HUDEP-2 (cell line): Measurements from ENCODE around the gene COMMD1.
"Not testable (repeated sequence)": the region's sequence is repeated elsewhere in the genome, so short reads cannot be mapped to it uniquely, and the experiment has no call there.

ENCODE experiments used
- DNase-seq, 76 experiments: peaks; one replicate each; lab custom pipeline; 2025; ENCODE audit not compliant: unreplicated experiment in 76 of 76; lab: John Stamatoyannopoulos, UW

Gene COMMD1

DNA sequence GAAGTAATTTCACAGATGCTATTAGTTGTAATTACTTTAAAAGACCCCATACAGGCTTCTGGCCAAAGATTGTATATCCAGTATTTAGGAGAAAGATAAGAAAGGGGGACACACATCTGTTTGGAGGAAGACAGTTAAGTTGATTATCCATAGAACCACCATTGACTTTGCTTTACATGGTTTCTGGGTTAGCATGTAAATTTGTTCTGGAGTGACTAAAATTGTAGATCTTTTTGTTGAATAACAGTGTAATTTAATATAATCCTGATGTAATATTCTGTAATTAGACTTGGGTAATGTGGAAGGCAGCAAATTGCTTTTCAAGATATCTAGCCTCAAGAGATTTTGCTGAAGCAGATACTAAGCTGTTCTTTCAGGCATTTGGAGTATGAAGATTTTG, 17.2 kb downstream of the COMMD1 start:
- no peak for DNase-seq

DNA sequence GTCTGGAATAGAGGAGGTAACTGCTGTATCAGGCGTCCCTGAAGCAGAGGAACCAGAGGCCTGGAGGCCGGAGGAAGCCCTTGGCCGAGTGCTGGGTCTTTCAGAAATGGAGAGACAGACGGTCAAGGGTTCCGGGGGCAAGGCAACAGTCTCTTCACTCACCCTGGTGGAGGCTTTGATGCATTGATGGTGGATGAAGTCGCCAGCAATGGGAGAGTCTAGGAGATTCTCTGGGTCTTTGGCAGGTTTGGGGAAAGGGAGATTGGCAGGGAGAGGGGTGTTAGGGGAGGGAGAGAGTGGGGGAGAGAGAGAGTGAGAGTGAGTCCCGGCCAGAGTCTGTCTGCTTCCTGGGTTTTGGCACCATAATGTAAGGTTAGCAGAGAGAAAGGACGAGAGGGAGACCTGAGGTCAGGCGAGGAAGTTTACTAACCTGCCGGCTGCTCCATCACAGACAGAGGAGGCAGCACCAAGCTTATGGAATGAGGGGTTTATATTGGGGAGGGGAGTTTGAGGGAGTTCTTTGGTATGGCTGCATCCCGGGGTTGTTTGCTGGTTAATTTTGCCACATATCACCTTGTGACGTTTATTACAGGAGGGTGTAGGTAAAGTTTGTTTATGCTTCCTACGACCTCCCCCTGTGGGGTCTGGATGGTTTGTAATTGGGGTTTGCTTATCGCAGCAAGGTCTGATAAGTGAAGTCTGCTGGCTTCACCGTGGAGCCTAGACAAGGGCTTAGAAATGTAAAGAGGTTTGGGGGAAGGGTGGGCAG, 19.6 kb downstream of the COMMD1 start:
- peak in 1 of 76 experiments; percentile 3 for DNase-seq

DNA sequence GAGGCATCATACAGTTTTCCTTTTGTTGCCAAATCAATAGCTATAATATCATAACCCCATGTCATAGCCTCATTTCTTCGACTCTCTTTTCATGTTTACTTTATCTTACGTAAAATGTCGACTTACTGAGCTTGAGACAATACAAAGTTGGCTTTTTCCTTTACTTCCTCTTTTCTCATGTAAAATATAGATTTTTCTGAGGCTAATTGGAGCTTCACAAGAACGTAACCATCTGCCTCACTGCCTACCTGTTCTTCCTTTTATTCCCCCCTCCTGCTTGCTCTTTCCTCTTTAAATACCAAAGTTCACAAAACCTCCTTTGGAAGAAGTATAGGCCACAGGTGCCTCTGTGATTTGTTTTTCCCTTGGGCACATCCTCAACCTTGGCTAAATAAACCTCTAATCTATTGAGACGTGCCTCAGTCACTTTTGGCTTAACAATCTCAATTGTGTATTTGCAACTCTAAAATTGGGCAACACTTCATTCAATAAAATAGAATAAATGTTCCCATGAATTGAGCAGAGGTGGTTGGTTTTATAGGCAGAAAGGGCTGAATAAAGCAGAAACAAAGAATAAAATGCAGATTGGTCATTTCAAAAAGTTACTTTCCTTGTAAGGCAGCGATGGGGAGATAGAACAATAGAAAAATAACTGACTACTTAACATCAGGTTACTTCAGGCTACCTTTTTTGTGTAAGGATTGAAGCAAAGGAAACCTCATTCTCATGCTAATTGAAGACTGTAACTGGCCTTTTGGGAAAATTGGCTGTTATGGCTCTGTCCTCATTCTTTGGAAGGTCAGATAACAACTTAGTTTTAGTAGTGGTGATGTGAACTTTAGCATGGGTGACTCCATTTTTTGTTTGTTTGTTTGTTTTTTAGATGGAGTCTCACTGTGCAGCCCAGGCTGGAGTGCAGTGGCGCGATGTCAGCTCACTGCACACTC, 21.3 kb downstream of the COMMD1 start:
- no peak for DNase-seq

DNA sequence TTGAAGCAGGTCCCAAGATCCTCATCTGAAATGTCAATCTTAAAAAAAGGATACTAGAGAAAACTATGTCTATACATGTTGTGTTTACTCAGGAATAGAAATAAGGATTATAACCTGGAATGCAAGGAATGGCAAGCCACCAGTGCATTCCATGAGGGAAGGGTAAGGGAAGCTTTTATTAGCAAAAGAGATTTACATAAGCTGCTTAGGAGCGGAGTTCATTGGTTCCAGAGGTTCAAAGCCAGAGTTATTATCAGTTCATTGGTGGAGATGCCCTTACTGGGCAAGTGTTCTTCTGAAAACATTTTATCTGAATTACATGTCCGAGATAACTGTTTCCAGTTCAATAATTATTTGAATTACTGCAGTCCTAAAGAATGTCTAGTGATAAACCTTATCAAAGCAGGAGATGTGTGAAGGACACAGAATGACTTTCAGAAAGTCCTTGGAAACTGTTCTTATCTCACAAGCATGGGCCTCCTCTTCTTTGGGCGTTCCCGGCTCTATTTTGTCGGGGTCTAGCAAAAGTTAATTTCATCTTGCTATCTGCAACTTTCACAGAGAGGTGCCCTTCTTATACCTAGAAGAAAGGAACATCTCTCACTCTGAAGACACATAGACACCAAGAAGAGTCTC, 23.5 kb downstream of the COMMD1 start:
- peak in 34 of 76 experiments; percentile 3 to 75 (median 36) for DNase-seq

DNA sequence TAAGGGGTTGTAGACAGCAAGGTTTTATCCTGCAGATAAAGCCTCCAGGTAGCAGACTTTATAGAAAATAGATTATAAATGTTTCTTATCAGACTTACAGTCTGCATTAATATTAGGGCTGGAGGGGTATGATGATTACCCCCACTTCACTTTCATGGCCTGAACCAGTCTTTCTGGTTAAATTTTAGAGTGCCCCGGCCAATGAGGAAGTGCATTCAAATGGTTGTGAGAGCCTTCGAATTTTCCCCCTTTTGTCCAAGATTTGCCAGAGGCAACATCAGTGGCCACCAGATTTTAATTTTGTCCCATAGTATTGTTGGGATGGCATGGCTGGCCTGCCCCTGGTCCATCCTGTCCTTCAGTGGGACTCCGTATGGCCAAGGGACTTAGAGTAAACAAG, 31.6 kb downstream of the COMMD1 start:
- DNase-seq = no peak

DNA sequence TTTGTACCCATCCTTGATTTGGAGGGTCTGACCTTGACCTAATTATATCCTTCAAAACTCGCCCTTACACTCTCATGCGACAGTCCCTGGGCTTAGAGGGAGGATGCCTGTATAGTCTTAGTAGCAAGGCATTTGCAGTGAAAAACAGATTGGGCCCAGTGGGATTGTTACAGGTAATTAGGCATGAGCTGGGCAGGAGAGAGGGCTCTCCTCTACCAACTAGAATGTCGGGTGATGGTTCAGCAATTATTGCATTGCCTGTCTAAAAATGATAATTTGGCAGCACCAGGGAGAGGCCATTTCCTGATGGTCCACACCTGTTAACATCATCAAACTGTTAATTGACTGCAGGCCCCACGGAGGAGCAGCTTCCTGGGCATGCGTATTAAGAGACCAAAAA, 32.4 kb downstream of the COMMD1 start:
- no peak for DNase-seq

DNA sequence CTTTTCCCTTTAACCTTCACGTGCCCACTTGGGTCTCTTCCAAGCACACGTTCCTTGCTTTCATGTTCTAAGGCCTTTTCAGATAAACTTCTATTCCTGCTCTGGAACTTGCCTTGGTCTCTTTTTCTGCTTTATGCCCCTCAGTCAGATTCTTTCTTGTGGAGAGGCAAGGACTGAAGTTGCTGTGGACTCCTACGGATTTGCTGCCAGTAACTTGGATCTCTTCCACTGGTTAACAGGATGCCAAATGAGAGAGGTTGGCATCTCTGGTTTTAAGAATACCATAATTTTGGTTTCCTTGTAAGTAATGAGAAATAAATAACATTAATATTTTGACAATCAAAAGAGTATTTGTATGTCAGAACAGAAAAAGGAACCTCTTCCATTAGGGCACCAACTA, 33.0 kb downstream of the COMMD1 start:
- DNase-seq = no peak

DNA sequence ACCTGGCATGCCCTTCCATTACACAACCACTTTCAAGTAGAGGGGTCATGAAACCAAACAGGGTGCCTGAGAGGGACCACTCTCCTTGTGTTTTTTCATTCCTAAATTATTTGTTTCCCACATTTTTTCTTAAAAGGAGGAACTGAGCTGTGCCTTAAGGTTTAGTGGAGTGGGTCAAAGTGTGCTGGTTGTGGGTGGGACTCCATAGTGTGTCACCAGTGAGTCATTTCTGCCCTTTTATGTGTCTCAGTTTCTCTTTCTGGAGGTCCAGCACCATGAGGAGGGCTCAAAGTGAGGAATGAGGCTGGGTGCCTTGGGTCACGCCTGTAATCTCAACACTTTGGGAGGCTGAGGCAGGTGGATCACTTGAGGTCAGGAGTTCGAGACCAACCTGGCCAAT, 37.8 kb downstream of the COMMD1 start:
- DNase-seq = no peak

DNA sequence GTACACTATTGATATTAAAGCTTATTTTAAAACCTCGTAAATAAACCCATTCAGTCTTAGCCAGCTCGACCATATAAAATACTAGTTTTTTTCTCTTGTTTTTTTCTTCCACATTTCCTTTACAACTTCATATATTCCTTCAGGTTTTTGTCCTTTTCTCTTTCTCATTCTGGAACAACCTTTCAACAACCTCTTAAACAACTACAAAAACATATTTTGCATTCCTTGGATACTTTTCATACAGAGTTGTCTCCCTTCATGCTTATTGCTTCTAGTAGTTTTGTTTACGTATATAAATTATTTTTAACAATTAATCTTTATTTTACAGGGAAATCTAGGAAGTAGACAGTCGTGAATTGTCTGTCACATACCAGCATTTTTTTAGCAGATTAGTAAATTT, 41.2 kb downstream of the COMMD1 start:
- DNase-seq = no peak

DNA sequence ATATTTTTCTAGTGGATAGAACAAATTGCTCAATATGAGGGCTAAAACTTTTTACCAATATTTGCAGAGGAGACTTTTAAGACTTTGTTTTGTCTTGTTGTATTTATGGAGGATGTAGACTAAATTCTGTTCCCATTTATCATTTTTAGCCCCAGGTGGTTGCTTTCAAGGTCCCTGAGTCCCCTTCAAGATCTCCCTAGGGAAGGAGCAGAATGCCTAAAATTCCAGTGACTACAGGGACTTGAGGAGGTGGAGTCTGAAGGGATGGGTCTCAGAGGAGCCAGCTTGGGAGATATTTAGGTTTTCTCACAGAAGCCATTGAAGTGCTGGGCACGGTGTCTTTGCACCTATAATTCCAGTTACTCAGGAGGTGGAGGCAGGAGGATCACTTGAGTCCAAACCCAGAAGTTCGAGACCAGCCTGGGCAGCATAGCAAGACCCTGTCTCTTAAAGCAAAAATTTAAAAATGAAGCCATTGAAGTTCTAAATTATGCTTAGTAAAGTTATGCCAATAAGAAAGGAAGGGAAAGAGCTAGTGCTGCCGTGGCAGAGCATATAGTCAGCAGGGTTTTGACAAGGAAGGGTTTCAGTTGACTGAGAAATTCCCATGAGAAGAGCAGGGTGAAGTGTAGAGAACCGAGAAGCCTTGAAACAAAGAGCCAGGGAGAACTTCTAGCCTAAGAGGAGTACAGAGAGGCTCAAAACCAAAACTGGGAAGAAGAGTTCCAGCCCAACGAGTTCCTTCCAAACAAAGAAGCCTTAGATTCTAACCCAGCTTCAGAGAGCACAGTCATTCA, 43.4 kb downstream of the COMMD1 start:
- DNase-seq = no peak

DNA sequence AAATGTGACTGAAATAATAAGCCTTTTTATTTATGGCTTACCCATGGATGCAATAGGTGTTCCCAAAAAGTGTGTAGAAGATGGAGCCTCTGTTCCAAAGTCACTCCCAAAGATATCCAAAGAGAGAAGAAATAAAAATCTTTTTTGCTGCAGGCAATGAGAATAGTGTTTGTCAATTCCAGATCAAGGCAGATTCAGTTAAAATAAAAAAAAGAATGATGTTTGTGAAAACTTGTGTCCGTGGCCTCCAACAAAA, 43.9 kb downstream of the COMMD1 start:
- no peak for DNase-seq

DNA sequence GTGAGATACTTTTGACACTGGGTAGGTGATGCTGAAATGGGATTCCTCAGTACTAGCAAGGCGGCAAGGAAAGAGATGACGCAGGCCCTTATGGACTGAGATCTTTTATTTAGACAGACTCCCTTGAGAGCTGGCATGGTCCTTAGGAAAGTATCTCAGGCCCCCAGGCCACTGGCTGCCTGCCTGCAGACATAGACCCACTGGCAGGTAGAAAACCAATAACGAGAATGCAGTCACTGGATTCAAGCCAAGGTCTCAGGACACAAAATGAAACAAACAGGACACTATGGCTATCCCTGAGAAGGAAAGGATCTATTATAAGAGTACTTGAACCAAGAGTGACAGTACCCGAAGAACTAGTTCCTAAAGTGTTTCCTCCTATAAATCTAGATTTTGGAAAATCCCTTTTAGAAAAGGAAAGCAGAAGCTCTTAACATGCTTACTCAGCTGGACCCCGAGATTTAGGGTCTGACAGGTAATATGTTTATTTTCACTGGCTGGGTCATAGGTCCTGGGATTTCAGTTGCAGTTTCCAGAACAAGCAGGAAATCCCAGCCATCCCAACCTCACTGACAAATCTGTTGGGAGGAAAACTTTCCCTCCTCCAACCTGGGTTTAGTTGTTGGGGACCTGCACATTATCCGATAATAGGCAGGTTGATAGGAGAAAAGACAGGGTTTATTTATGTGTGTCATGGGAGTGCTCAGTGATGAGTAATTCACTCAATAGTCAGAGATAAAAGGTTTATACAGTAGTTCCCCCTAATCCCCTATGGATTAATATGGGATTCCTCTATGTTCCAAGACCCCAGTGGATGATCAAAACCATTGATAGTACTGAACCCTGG, 44.5 kb downstream of the COMMD1 start:
- DNase-seq = no peak

DNA sequence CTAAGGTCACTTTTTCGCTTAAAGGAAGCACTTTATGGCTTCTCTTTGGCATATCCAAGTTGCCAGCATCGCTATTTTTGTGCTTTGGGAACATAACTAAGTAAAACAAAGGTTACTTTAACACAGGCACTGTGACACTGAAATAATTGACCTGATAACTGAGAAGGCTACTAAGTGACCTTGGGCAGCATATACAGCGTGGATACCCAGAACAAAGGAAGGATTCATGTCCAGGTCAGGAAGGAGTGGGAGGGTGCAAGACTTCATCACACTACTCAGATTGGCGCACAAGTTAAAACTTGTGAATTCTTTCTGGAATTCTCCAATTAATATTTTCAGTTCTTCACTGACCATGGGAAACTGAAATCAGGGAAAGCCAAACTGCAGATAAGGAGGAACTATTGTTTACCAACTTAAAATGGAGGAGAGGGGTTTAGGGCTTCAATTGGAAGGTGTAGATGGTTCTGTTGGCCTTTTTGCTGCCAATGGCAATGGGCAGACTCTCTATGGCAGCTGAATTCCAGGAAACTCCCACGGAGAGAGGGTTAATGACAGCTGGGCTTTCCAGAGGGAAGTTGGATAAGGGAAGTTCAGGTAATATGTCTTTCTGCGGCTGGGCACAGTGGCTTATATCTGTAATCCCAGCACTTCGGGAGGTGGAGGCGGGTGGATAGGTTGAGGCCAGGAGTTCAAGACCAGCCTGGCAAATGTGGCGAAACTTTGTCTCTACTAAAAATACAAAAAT, 45.3 kb downstream of the COMMD1 start:
- no peak for DNase-seq

DNA sequence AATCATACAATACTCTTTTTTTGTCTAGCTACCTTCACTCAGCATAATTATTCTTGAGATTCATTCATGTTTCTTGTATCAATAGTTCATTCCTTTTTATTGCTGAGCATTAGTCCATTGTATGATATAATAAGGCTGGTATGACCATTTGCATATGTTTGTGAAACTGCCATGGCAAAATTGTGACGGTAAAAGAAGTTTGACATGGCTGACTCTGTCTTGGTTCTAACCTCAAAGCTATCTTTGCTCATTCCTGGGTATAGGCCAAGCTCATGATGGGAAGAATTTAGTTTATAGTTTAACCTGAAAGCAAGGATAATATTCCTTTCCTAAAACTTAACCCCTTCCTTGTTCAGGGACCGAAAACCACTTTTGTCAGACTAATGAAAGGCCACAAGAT, 46.4 kb downstream of the COMMD1 start:
- no peak for DNase-seq

DNA sequence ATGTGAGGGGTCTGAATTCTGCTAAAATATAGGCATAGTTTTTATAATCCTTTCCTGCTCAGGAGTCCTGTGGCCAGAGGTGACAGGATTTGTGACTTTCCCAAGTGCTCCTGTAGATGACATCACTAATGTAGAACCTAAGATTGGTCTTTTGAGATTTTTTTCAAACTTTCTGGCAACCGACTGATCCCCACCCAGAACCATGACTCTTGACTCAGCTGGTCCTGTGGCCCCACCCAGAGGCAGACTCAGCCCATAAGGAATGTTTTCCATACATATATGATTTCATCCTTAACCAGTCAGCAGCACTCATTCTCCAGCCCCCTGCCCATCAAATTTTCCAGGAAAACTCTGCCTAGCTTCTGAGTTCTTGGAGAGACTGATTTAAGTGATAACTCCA, 46.8 kb downstream of the COMMD1 start:
- DNase-seq = no peak

DNA sequence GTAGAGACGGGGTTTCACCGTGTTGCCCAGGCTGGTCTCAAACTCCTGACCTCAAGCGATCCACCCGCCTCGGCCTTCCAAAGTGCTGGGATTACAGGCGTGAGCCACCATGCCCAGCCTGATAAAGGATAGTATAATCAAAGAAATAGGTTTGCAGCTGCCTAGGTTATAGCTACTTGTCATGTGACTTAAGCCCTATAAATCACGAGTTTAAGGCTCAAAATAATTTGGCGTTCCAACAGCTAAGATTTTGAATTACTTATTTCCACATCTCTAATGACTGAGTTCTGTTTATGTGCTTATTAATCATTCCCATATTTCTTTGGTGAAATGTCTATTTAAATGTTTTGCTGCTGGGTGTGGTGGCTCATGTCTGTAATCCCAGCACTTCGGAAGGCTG, 49.4 kb downstream of the COMMD1 start:
- DNase-seq = not testable (repeated sequence)

DNA sequence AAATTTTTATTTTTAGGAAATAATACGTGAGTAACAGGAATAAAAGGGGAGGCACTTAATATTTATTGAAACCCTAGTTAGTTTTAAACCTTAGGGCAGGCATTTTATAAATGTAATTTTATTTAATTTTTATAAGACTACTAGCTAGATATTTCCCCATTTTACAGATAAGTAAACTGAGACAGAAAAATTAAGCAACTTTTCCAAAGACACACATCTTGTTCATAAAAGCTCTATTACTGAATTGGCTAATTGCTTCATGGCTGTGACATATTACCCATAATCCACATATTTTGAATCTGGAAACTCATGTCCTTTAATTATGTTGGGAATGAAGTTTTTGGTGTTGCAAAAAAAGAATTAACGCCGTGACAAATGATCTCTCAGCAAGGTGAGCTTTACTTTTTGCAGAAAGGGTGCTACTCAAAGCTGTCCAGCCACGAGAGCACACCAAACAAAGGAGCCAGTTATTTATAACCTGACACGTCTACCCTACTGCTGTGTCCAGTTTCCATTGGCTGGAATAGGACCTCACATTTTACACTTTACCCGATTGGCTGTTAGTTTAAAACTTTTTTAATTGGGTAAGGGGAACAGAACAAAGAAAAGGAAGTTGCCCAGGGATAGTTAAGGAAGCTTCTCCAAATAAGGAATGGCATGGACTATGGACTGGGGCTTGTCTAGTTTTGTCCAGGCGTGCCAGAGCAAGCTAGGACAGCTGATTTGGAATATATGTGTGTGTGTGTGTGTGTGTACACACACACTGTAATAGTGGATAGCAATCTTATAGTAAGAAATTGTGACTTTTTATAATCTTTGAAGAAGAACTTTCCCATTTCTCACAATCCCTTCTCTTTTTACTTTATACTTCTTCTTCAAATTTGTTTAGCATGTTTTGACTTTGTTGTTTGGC, 54.2 kb downstream of the COMMD1 start:
- no peak for DNase-seq

DNA sequence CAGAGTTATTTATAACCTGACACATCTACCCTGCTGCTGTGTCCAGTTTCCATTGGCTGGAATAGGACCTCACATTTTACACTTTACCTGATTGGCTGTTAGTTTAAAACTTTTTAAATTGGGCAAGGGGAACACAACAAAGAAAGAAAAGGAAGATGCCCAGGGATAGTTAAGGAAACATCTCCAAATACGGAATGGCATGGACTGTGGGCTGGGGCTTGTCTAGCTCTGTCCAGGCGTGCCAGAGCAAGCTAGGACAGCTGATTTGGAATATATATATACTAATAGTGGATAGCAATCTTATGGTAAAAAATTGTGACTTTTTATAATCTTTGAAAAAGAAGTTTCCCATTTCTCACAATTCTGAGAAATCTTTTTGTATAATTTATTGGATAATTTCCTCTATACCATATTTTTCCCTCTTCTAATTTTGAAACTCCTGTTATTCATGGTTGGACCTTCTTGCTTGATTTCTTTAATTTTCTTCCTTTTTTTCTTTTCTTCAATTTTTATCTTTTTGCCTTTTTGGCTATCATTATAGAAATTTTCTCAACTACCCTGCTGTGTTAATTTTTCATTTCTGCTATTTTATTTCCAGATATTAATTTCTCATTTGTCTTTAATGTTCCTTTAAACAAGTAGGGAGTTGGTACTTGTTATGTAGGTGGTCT, 55.9 kb downstream of the COMMD1 start:
- DNase-seq = no peak
